ENCODE measurements around the gene ATP2C1.

Gene ATP2C1

GRCh38 chr3:130906374-130906995 is 12.6 kb downstream of the ATP2C1 start:
- H3K9ac ChIP-seq (ENCODE audit: low read length) = no peak overlapping the region
- WGBS (ENCODE audit: extremely low coverage, insufficient coverage, low lambda C conversion rate) = no CpG with 5 or more reads among the region's 3 CpGs
- no peak overlapping the region for H4K8ac ChIP-seq (ENCODE audit: low read depth, low read length)
- no peak overlapping the region for H3K4me2 ChIP-seq (ENCODE audit: low read length)
- no peak for DNase-seq
- H3K56ac ChIP-seq (ENCODE audit: low read length) = no peak overlapping the region
- H3K18ac ChIP-seq (ENCODE audit: low read length) = no peak overlapping the region
- no peaks in the 10 kb centered on the region for H3K4me1 ChIP-seq (ENCODE audit: control insufficient read depth, low read depth, low read length)
- H3K36me3 ChIP-seq (ENCODE audit: control insufficient read depth, insufficient read depth, low read length) = no peaks in the 10 kb centered on the region
- H2AK5ac ChIP-seq (ENCODE audit: low read length) = no peak overlapping the region
- no peak overlapping the region for H3K23ac ChIP-seq (ENCODE audit: low read length)
- H2BK5ac ChIP-seq (ENCODE audit: low read length) = no peak overlapping the region
- peaks cover 44% of the 10 kb centered on the region for H3K79me2 ChIP-seq (ENCODE audit: control insufficient read depth, insufficient read depth, low read length)
- no peak overlapping the region for H4K5ac ChIP-seq (ENCODE audit: low read length)
- no peak overlapping the region for H2BK120ac ChIP-seq (ENCODE audit: low read depth, low read length)
- no peak overlapping the region for H3K27ac ChIP-seq (ENCODE audit: low read depth, low read length)
- no peak overlapping the region for H2BK15ac ChIP-seq (replicated peaks; ENCODE audit: low read depth)
- H3K79me1 ChIP-seq (ENCODE audit: low read length) = peaks cover 9% of the 10 kb centered on the region
- no peaks in the 10 kb centered on the region for H3K27me3 ChIP-seq (ENCODE audit: insufficient read depth, low read length, poor library complexity)
- no peak overlapping the region for H3K4me3 ChIP-seq (ENCODE audit: low read length)
- H3K4ac ChIP-seq (ENCODE audit: low read depth, low read length) = no peak overlapping the region

DNA sequence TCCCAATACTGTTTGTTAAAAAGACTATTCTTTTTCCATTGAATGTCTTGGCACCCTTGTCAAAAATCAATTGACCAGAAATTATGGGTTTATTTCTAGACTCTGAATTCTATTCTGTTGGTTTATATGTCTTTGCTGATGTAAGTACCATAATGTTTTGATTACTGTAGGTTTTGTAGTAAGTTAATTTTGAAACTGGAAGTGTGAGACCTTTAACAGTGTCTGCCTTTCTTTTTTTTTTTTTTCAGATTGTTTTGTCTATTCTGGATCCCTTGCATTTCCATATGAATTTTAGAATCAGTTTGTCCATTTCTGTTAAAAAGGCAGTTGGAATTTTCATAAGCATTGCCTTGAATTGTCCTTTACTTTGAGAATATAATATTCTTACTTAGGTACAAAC is 13.6 kb downstream of the ATP2C1 start:
- H3K79me2 ChIP-seq (ENCODE audit: control insufficient read depth, insufficient read depth, low read length) = peaks cover 38% of the 10 kb centered on the region
- H3K18ac ChIP-seq (ENCODE audit: low read length) = no peak overlapping the region
- H3K56ac ChIP-seq (ENCODE audit: low read length) = no peak overlapping the region
- H3K4me3 ChIP-seq (ENCODE audit: low read length) = no peak overlapping the region
- no peak overlapping the region for H2BK120ac ChIP-seq (ENCODE audit: low read depth, low read length)
- peaks cover 7% of the 10 kb centered on the region for H3K79me1 ChIP-seq (ENCODE audit: low read length)
- no peak overlapping the region for H4K8ac ChIP-seq (ENCODE audit: low read depth, low read length)
- no peak overlapping the region for H2AK5ac ChIP-seq (ENCODE audit: low read length)
- no peaks in the 10 kb centered on the region for H3K4me1 ChIP-seq (ENCODE audit: control insufficient read depth, low read depth, low read length)
- H3K27ac ChIP-seq (ENCODE audit: low read depth, low read length) = no peak overlapping the region
- H3K27me3 ChIP-seq (ENCODE audit: insufficient read depth, low read length, poor library complexity) = no peaks in the 10 kb centered on the region
- H3K36me3 ChIP-seq (ENCODE audit: control insufficient read depth, insufficient read depth, low read length) = no peaks in the 10 kb centered on the region
- DNase-seq = no peak
- H2BK5ac ChIP-seq (ENCODE audit: low read length) = no peak overlapping the region
- no peak overlapping the region for H3K4ac ChIP-seq (ENCODE audit: low read depth, low read length)
- no peak overlapping the region for H2BK15ac ChIP-seq (replicated peaks; ENCODE audit: low read depth)
- no peak overlapping the region for H4K5ac ChIP-seq (ENCODE audit: low read length)
- no peak overlapping the region for H3K23ac ChIP-seq (ENCODE audit: low read length)
- H3K9ac ChIP-seq (ENCODE audit: low read length) = no peak overlapping the region
- H3K4me2 ChIP-seq (ENCODE audit: low read length) = no peak overlapping the region

DNA sequence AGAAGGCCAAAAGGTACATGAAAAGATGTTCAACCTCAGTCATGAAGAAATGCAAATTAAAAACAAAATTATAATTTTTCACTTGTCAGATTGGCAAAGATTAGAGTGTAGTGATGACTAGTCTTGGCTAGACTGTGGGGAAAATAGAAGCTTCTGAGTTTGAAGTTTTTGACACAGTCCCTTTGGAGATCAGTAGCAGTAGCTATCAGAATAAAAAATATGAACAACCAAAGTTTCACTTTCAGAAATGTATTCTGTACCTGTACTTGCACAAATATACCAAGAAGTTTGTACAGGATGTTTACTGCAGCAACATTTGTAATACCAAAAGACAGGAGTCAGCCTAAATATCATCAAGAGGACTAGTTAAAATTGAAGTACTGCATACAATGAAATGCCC is 14.1 kb downstream of the ATP2C1 start:
- H2BK15ac ChIP-seq (replicated peaks; ENCODE audit: low read depth) = no peak overlapping the region
- H3K36me3 ChIP-seq (ENCODE audit: control insufficient read depth, insufficient read depth, low read length) = no peaks in the 10 kb centered on the region
- no peak overlapping the region for H3K23ac ChIP-seq (ENCODE audit: low read length)
- H3K9ac ChIP-seq (ENCODE audit: low read length) = no peak overlapping the region
- H3K56ac ChIP-seq (ENCODE audit: low read length) = no peak overlapping the region
- H3K18ac ChIP-seq (ENCODE audit: low read length) = no peak overlapping the region
- H3K27me3 ChIP-seq (ENCODE audit: insufficient read depth, low read length, poor library complexity) = no peaks in the 10 kb centered on the region
- H3K4ac ChIP-seq (ENCODE audit: low read depth, low read length) = no peak overlapping the region
- no peak overlapping the region for H2BK120ac ChIP-seq (ENCODE audit: low read depth, low read length)
- H2BK5ac ChIP-seq (ENCODE audit: low read length) = no peak overlapping the region
- no peak for DNase-seq
- H3K27ac ChIP-seq (ENCODE audit: low read depth, low read length) = no peak overlapping the region
- H3K4me2 ChIP-seq (ENCODE audit: low read length) = no peak overlapping the region
- H4K5ac ChIP-seq (ENCODE audit: low read length) = no peak overlapping the region
- no peaks in the 10 kb centered on the region for H3K4me1 ChIP-seq (ENCODE audit: control insufficient read depth, low read depth, low read length)
- H3K79me2 ChIP-seq (ENCODE audit: control insufficient read depth, insufficient read depth, low read length) = peaks cover 35% of the 10 kb centered on the region
- no peak overlapping the region for H2AK5ac ChIP-seq (ENCODE audit: low read length)
- H3K4me3 ChIP-seq (ENCODE audit: low read length) = no peak overlapping the region
- H4K8ac ChIP-seq (ENCODE audit: low read depth, low read length) = no peak overlapping the region
- H3K79me1 ChIP-seq (ENCODE audit: low read length) = peaks cover 7% of the 10 kb centered on the region

DNA sequence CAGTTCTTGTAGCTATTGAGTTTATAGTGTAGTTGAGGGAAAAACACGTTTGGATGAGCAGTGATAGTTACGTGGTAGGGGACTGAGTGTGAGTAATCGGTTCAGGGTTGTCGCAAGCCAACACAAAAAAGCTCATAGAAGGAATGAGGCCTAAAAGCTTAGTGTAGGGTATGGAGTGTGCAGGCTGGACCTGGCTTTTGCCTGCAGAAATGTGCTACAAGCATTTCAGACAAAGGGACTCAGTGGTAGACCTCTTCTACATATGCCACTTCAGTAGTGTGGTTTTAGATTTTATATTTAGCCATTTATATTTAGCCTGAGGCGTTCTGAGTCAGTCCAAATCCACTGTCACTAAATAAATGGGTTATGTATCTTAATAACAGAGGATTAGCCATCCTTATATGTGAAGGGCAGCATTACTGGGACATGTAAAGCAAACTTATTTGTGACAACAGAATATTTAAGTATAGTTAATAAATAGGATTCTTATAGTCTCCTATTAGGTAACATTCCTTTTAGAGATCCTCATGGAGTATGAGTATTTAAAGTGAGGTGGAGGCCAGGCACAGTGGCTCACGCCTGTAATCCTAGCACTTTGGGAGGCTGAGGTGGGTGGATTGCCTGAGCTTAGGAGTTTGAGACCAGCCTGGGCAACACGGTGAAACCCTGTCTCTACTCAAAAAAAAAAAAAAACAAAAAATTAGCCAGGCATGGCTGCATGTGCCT is 21.8 kb downstream of the ATP2C1 start:
- Histone ChIP-seq H3K4me3 (ENCODE audit: low read length) (no peak overlapping the region), H4K5ac (ENCODE audit: low read length) (no peak overlapping the region), H3K4me2 (ENCODE audit: low read length) (no peak overlapping the region), H3K36me3 (ENCODE audit: control insufficient read depth, insufficient read depth, low read length) (no peaks in the 10 kb centered on the region), H3K79me1 (ENCODE audit: low read length) (peaks cover 8% of the 10 kb centered on the region), H2BK15ac (replicated peaks; ENCODE audit: low read depth) (no peak overlapping the region), H3K79me2 (ENCODE audit: control insufficient read depth, insufficient read depth, low read length) (peaks cover 20% of the 10 kb centered on the region), H3K18ac (ENCODE audit: low read length) (no peak overlapping the region), H3K27ac (ENCODE audit: low read depth, low read length) (no peak overlapping the region), H3K56ac (ENCODE audit: low read length) (no peak overlapping the region), H2BK120ac (ENCODE audit: low read depth, low read length) (no peak overlapping the region), H3K9ac (ENCODE audit: low read length) (no peak overlapping the region), H3K23ac (ENCODE audit: low read length) (no peak overlapping the region), H2BK5ac (ENCODE audit: low read length) (no peak overlapping the region), H4K8ac (ENCODE audit: low read depth, low read length) (no peak overlapping the region), H2AK5ac (ENCODE audit: low read length) (no peak overlapping the region), H3K4ac (ENCODE audit: low read depth, low read length) (no peak overlapping the region), H3K27me3 (ENCODE audit: insufficient read depth, low read length, poor library complexity) (no peaks in the 10 kb centered on the region), H3K4me1 (ENCODE audit: control insufficient read depth, low read depth, low read length) (no peaks in the 10 kb centered on the region)
- no CpG with 5 or more reads among the region's 7 CpGs for WGBS (ENCODE audit: extremely low coverage, insufficient coverage, low lambda C conversion rate)
- no peak for DNase-seq

- Histone ChIP-seq H3K79me1 (ENCODE audit: low read length) (peaks cover 8% of the 10 kb centered on the region), H2AK5ac (ENCODE audit: low read length) (no peak overlapping the region), H3K23ac (ENCODE audit: low read length) (no peak overlapping the region), H3K36me3 (ENCODE audit: control insufficient read depth, insufficient read depth, low read length) (no peaks in the 10 kb centered on the region), H3K18ac (ENCODE audit: low read length) (no peak overlapping the region), H3K27me3 (ENCODE audit: insufficient read depth, low read length, poor library complexity) (no peaks in the 10 kb centered on the region), H3K4me2 (ENCODE audit: low read length) (no peak overlapping the region), H3K9ac (ENCODE audit: low read length) (no peak overlapping the region), H3K4me3 (ENCODE audit: low read length) (no peak overlapping the region), H3K27ac (ENCODE audit: low read depth, low read length) (no peak overlapping the region), H2BK120ac (ENCODE audit: low read depth, low read length) (no peak overlapping the region), H3K79me2 (ENCODE audit: control insufficient read depth, insufficient read depth, low read length) (peaks cover 23% of the 10 kb centered on the region), H3K56ac (ENCODE audit: low read length) (no peak overlapping the region), H3K4me1 (ENCODE audit: control insufficient read depth, low read depth, low read length) (no peaks in the 10 kb centered on the region), H2BK5ac (ENCODE audit: low read length) (no peak overlapping the region), H3K4ac (ENCODE audit: low read depth, low read length) (no peak overlapping the region), H4K5ac (ENCODE audit: low read length) (no peak overlapping the region), H2BK15ac (replicated peaks; ENCODE audit: low read depth) (no peak overlapping the region), H4K8ac (ENCODE audit: low read depth, low read length) (no peak overlapping the region)
- no CpG with 5 or more reads among the region's 4 CpGs for WGBS (ENCODE audit: extremely low coverage, insufficient coverage, low lambda C conversion rate)
- DNase-seq = no peak
These were observed 22.8 kb downstream of the ATP2C1 start for GRCh38 chr3:130916507-130917167.

All from mesendoderm (in vitro differentiated cells).